Measurements from ENCODE around the gene FOXD3.

GRCh38 chr1:63274371-63274770, 48.0 kb upstream of the FOXD3 start:
- TF ChIP-seq CTCF (IDR thresholded peaks at IDR 0.05): no peak
- no peak for TF ChIP-seq POLR2A (IDR thresholded peaks at IDR 0.05)
